CD14-positive monocyte (primary cell): ENCODE measurements around the gene KIF21A. TPM values are rescaled to one million over a fixed set of nuclear protein-coding genes. Genes with fewer than 3 reads are reported as not detected.

Experiments
- DNase-seq, 3 donors: peaks; one replicate each; pipeline ENCODE4 v3.0.0-alpha.2; 2011 to 2022
- H2AFZ ChIP-seq: 2 replicates; pipeline ENCODE4 v1.6.0; 2012; ENCODE audit warnings: mild to moderate bottlenecking, low read depth, low read length, inconsistent platforms; ENCODE audit not compliant: insufficient read depth, poor library complexity, severe bottlenecking
- H3K27ac ChIP-seq, 2 donors: 1 replicate in 1 of 2; 2 replicates in 1 of 2; pipeline ENCODE4 v1.5.1; 2012 to 2013; ENCODE audit warnings: low read length in 2 of 2, control low read depth in 1 of 2, inconsistent platforms in 1 of 2, low read depth in 1 of 2, mild to moderate bottlenecking in 1 of 2
- H3K27me3 ChIP-seq, 2 donors: one replicate each; pipeline versions ENCODE4 v1.6.0 to v1.6.1; 2011 to 2013; ENCODE audit warnings: low read length in 2 of 2; ENCODE audit not compliant: control insufficient read depth in 2 of 2, insufficient read depth in 2 of 2
- H3K36me3 ChIP-seq, 2 donors: replicated peaks in 1 of 2; 1 replicate in 1 of 2; 2 replicates in 1 of 2; pipeline versions ENCODE4 v1.5.1 to v1.6.1; 2012 to 2013; ENCODE audit warnings: low read length in 2 of 2, control low read depth in 1 of 2, inconsistent platforms in 1 of 2, mild to moderate bottlenecking in 1 of 2; ENCODE audit not compliant: insufficient read depth in 2 of 2, control insufficient read depth in 1 of 2
- H3K4me1 ChIP-seq, 2 donors: 1 replicate in 1 of 2; 2 replicates in 1 of 2; pipeline versions ENCODE4 v1.5.1 to v1.6.1; 2012 to 2013; ENCODE audit warnings: low read length in 2 of 2, control low read depth in 1 of 2, inconsistent platforms in 1 of 2, mild to moderate bottlenecking in 1 of 2, moderate library complexity in 1 of 2; ENCODE audit not compliant: insufficient read depth in 2 of 2, control insufficient read depth in 1 of 2
- H3K4me2 ChIP-seq: replicated peaks from 2 replicates; pipeline ENCODE3; 2012; ENCODE audit warnings: low read length, moderate library complexity, mild to moderate bottlenecking; ENCODE audit not compliant: poor library complexity, severe bottlenecking; ENCODE audit errors: extremely low read depth
- H3K4me3 ChIP-seq, 3 experiments: fragments of 200-600 bp in 1 of 3; sonication (generic) in 1 of 3; replicated peaks in 1 of 3; 1 replicate in 2 of 3; 2 replicates in 1 of 3; pipeline ENCODE4 v1.5.1; 2011 to 2013; ENCODE audit warnings: low read length in 3 of 3, mild to moderate bottlenecking in 3 of 3, control low read depth in 2 of 3, low read depth in 2 of 3, inconsistent platforms in 1 of 3, moderate library complexity in 1 of 3
- H3K79me2 ChIP-seq: 2 replicates; pipeline ENCODE4 v1.6.0; 2012; ENCODE audit warnings: mild to moderate bottlenecking, control low read depth, inconsistent platforms, low read length, moderate library complexity; ENCODE audit not compliant: insufficient read depth
- H3K9ac ChIP-seq: 2 replicates; pipeline ENCODE4 v1.6.0; 2017; ENCODE audit warnings: low read length, mild to moderate bottlenecking; ENCODE audit not compliant: insufficient read depth, poor library complexity, severe bottlenecking
- H3K9me3 ChIP-seq, 2 donors: replicated peaks in 1 of 2; 1 replicate in 1 of 2; 2 replicates in 1 of 2; pipeline versions ENCODE4 v1.5.1 to v1.6.1; 2012 to 2013; ENCODE audit warnings: low read length in 2 of 2, control low read depth in 1 of 2; ENCODE audit not compliant: control insufficient read depth in 1 of 2, insufficient read depth in 1 of 2
- H4K20me1 ChIP-seq: 2 replicates; pipeline ENCODE4 v1.6.0; 2012; ENCODE audit warnings: mild to moderate bottlenecking, low read length, control low read depth, moderate library complexity; ENCODE audit not compliant: insufficient read depth
- H3K27ac Mint-ChIP-seq, 7 donors: one replicate each; pipeline ENCODE4 v1.8.0; 2020; ENCODE audit warnings: mild to moderate bottlenecking in 7 of 7, mixed read lengths in 7 of 7, moderate library complexity in 6 of 7, inconsistent platforms in 2 of 7
- H3K27me3 Mint-ChIP-seq, 3 donors: one replicate each; pipeline ENCODE4 v1.8.0; 2021 to 2022; ENCODE audit warnings: low read depth in 3 of 3, mild to moderate bottlenecking in 3 of 3, mixed read lengths in 3 of 3, moderate library complexity in 3 of 3, inconsistent platforms in 1 of 3
- H3K36me3 Mint-ChIP-seq, 2 donors: one replicate each; pipeline ENCODE4 v1.8.0; 2020; ENCODE audit warnings: mixed read lengths in 2 of 2, inconsistent platforms in 1 of 2, mild to moderate bottlenecking in 1 of 2
- H3K4me1 Mint-ChIP-seq: one replicate; pipeline ENCODE4 v1.8.0; 2020; ENCODE audit warnings: mild to moderate bottlenecking, mixed read lengths
- H3K4me3 Mint-ChIP-seq, 2 donors: one replicate each; pipeline ENCODE4 v1.8.0; 2020; ENCODE audit warnings: mild to moderate bottlenecking in 2 of 2, mixed read lengths in 2 of 2, moderate library complexity in 1 of 2
- H3K9me3 Mint-ChIP-seq, 7 donors: one replicate each; pipeline ENCODE4 v1.8.0; 2020 to 2022; ENCODE audit warnings: mixed read lengths in 7 of 7, mild to moderate bottlenecking in 6 of 7, moderate library complexity in 6 of 7, inconsistent platforms in 2 of 7
- CTCF ChIP-seq: fragments of 200-600 bp; IDR thresholded peaks from one replicate; pipeline ENCODE4 v1.8.0; 2022; ENCODE audit warnings: antibody characterized with exemption, mild to moderate bottlenecking
- WGBS: methylation state at CpG from one replicate; pipeline ENCODE4 v1.1.5; 2013; ENCODE audit warnings: missing lambda C conversion rate; ENCODE audit not compliant: insufficient coverage; 5-methylcytosine and 5-hydroxymethylcytosine counted together
- intact Hi-C, 2 donors: fragments of 100-400 bp; cut with micrococcal nuclease; formaldehyde crosslinking; loops; one replicate each; pipeline versions ENCODE4 v1.15.0 to v1.15.1; 2023
- polyA plus RNA-seq, 3 donors: library from polyadenylated mRNA; depleted of rRNA in 1 of 3; unstranded in 2 of 3; stranded (reverse) in 1 of 3; fragments of 300-500 nt in 2 of 3; fragments of >200 nt in 1 of 3; fragmentation: Illumina TruSeq in 2 of 3; gene quantifications; 1 replicate in 2 of 3; 2 replicates in 1 of 3; pipeline ENCODE4 v1.2.3, GENCODE V29; 2012 to 2021

Gene KIF21A
- polyA plus RNA-seq, 3 donors: 0.03 to 0.05 TPM; not detected in 1

DNA sequence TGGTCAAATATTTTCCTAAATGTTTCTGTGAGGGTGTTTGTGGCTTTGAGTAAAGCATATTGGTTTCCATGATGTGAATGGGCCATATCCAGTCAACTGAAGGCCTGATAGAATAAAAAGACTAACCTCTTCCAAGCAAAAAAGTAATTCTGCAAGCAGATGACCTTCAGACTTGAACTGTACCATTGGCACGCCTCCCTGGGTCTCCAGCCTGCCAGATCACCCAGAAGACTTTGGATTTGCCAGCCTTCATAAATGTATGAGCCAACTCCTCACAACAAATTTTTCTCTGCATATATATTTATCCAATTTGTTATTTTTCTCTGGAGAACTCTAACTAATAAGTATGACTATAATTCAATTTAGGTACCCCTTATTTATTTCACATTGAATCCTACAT is 190.3 kb downstream of the KIF21A start:
- Histone ChIP-seq H3K9ac (no peak overlapping the region), H2AFZ (no peak overlapping the region), H3K4me2 (no peak overlapping the region), H3K27ac (no peak overlapping the region), H3K27me3 (no peaks in the 10 kb centered on the region), H3K36me3 (no peaks in the 10 kb centered on the region), H3K79me2 (no peaks in the 10 kb centered on the region), H3K4me3 (no peak overlapping the region), H3K4me1 (no peaks in the 10 kb centered on the region), H3K9me3 (peaks cover 5 to 11% of the 10 kb centered on the region in 2 donors), H4K20me1 (no peaks in the 10 kb centered on the region)
- DNase-seq: no peak
- Mint-ChIP-seq H3K4me3 (no peak overlapping the region), H3K9me3 (peaks cover 0 to 12% (median 4%) of the 10 kb centered on the region in 7 donors), H3K27me3 (no peaks in the 10 kb centered on the region), H3K36me3 (no peaks in the 10 kb centered on the region), H3K4me1 (no peaks in the 10 kb centered on the region), H3K27ac (no peak overlapping the region)
- WGBS: no CpG with 5 or more reads among the region's 1 CpG
- intact Hi-C loops: no loop called here
- TF ChIP-seq CTCF: no peak

Other genes with a start within 250 kb of the KIF21A start
- not detected for gene ABCD2, start 176.7 kb upstream of the KIF21A start, polyA plus RNA-seq